Skin of body (tissue), 2 donors: ENCODE results near the gene CCDC126. TPM values are rescaled to one million over a fixed set of nuclear protein-coding genes. Genes with fewer than 3 reads are reported as not detected.

Experiments used
- small RNA-seq: library from RNA; depleted of rRNA; stranded (forward); fragments of <200 nt; gene quantifications from one replicate; pipeline ENCODE3, GENCODE V24; 2014; ENCODE audit warnings: low replicate concordance
- total RNA-seq: library from RNA; depleted of rRNA; stranded (reverse); fragments of >200 nt; gene quantifications from one replicate; pipeline ENCODE4 v1.2.3, GENCODE V29; 2014

The CCDC126 gene
- total RNA-seq, 1 donor from 2014 or later: 16.7 TPM

Small RNA genes lying within 50 kb of the gene (small RNA-seq; reads per million reads assigned to genes)
- not detected for gene AC006026.2

Other genes with a start within 250 kb of the CCDC126 start
- gene IGF2BP3, start 126.9 kb upstream of the CCDC126 start, total RNA-seq: 44.8 TPM
- 67.9 TPM for gene TRA2A, start 65.4 kb upstream of the CCDC126 start, total RNA-seq
- 5.3 TPM for gene FAM221A, start 82.8 kb downstream of the CCDC126 start, total RNA-seq
- gene STK31, start 112.8 kb downstream of the CCDC126 start, total RNA-seq: 0.20 TPM